Right lobe of liver (tissue), 6 donors: ENCODE data around the gene PEPD. TPM values are rescaled to one million over a fixed set of nuclear protein-coding genes. Genes with fewer than 3 reads are reported as not detected.

Experiments
- ATAC-seq, 4 donors: fragments of 200-7000 bp; cut with Tn5 transposase; one replicate each; pipeline ENCODE4 v1.9.1; 2020; ENCODE audit warnings: mild to moderate bottlenecking in 4 of 4, moderate library complexity in 4 of 4
- DNase-seq, 3 donors: peaks; one replicate each; pipeline ENCODE4 v3.0.0-alpha.2; 2020
- H3K27ac ChIP-seq, 3 donors: fragments of 200-600 bp; one replicate each; pipeline ENCODE4 v1.8.0; 2022
- H3K27me3 ChIP-seq, 2 donors: fragments of 200-600 bp; one replicate each; pipeline ENCODE4 v1.8.0; 2022
- H3K36me3 ChIP-seq, 4 donors: fragments of 200-600 bp; sonication (generic) in 1 of 4; one replicate each; pipeline versions ENCODE4 v1.5.1 to v1.8.0; 2017 to 2022; ENCODE audit warnings: control low read depth in 1 of 4
- H3K4me1 ChIP-seq, 4 donors: fragments of 200-600 bp; sonication (generic) in 1 of 4; one replicate each; pipeline versions ENCODE4 v1.5.1 to v1.8.0; 2017 to 2022; ENCODE audit warnings: control low read depth in 1 of 4
- H3K4me3 ChIP-seq, 3 donors: fragments of 200-600 bp; one replicate each; pipeline ENCODE4 v1.8.0; 2022
- H3K9me3 ChIP-seq, 4 donors: fragments of 200-600 bp; sonication (generic) in 1 of 4; one replicate each; pipeline versions ENCODE4 v1.5.1 to v1.8.0; 2017 to 2022; ENCODE audit warnings: control low read depth in 1 of 4
- POLR2A ChIP-seq: fragments of 450-650 bp; IDR thresholded peaks from one replicate; pipeline ENCODE4 v1.6.1; 2017; ENCODE audit warnings: antibody characterized with exemption, mild to moderate bottlenecking
- WGBS: methylation state at CpG from one replicate; pipeline ENCODE4 v1.1.6; 2018; ENCODE audit warnings: low coverage, low lambda C conversion rate; ENCODE audit not compliant: insufficient coverage; ENCODE audit errors: missing lambda C conversion rate; 5-methylcytosine and 5-hydroxymethylcytosine counted together
- intact Hi-C, 2 donors: fragments of 100-400 bp; cut with DNase I; formaldehyde crosslinking; loops; one replicate each; pipeline versions ENCODE4 v1.11.2 to v1.14.1; 2022
- total RNA-seq, 6 experiments: library from RNA; depleted of rRNA in 2 of 6; stranded (reverse); fragments of >200 nt in 2 of 6; fragmentation: NEBNext Ultra II Directional in 3 of 6; extraction: Animal tissue kit (Norgen Biotek cat#: 25700) in 3 of 6; gene quantifications; one replicate each; pipeline versions ENCODE4 v1.1.0 to v1.2.4, GENCODE V29; 2016 to 2023
- TF ChIP-seq, protein P1 (sequence below), 4 donors: fragments of 200-600 bp in 3 of 4; fragments of 450-650 bp in 1 of 4; IDR thresholded peaks; one replicate each; pipeline versions ENCODE4 v1.5.1 to v1.8.0; 2016 to 2022; ENCODE audit warnings: antibody characterized with exemption in 4 of 4, mild to moderate bottlenecking in 2 of 4
- donor health status: DM: no; HTN: yes; CAD: no.
- donor health status: DM: no; HTN: no; CAD: no.
- donor health status: DM: no; HTN: no; CAD: no.
- donor health status: DM: no; HTN: yes; CAD: no.
- donor health status: DM: no; HTN: yes; CAD: no.

The PEPD gene
- total RNA-seq, 6 experiments from 2014 or later, result 121 to 261 (median 167) TPM

DNA sequence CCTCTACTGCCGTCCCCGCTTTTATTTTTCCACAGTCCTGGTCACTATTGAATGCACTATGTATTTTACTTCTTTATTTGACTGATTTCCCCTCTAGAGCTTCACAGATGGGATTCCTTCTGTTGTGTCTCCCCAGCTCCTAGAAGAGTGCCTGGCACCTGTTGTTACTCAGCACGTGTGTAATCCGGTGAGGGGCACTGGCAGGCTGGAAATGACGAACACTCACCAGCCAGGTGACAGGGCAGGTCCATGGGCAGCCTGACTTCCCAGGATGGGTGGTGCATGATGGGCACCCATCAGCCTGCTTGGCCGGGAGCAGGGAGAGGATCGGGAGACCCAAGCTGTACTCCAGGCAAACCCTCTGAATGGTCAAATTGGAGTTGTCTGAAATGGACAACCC lies 80.9 kb downstream of the PEPD start:
- no peaks in the 10 kb centered on the region for H3K27me3 ChIP-seq
- H3K4me1 ChIP-seq, result peaks cover 0 to 40% (median 20%) of the 10 kb centered on the region in 4 donors
- ATAC-seq (no peak), DNase-seq (peak in 2 of 3 donors; percentile 32 to 42)
- H3K36me3 ChIP-seq, result peaks cover 0 to 6% (median 0%) of the 10 kb centered on the region in 4 donors
- no peak for TF ChIP-seq POLR2A
- TF ChIP-seq, protein P1, sequence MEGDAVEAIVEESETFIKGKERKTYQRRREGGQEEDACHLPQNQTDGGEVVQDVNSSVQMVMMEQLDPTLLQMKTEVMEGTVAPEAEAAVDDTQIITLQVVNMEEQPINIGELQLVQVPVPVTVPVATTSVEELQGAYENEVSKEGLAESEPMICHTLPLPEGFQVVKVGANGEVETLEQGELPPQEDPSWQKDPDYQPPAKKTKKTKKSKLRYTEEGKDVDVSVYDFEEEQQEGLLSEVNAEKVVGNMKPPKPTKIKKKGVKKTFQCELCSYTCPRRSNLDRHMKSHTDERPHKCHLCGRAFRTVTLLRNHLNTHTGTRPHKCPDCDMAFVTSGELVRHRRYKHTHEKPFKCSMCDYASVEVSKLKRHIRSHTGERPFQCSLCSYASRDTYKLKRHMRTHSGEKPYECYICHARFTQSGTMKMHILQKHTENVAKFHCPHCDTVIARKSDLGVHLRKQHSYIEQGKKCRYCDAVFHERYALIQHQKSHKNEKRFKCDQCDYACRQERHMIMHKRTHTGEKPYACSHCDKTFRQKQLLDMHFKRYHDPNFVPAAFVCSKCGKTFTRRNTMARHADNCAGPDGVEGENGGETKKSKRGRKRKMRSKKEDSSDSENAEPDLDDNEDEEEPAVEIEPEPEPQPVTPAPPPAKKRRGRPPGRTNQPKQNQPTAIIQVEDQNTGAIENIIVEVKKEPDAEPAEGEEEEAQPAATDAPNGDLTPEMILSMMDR (IDR thresholded peaks at IDR 0.05), result no peak
- WGBS, result 93% methylated on average over 4 of the region's 7 CpGs
- H3K9me3 ChIP-seq, result no peaks in the 10 kb centered on the region
- intact Hi-C loops, result no loop called here
- no peak overlapping the region for H3K4me3 ChIP-seq
- peak overlapping the region in 1 of 3 donors; percentile 8 for H3K27ac ChIP-seq

DNA sequence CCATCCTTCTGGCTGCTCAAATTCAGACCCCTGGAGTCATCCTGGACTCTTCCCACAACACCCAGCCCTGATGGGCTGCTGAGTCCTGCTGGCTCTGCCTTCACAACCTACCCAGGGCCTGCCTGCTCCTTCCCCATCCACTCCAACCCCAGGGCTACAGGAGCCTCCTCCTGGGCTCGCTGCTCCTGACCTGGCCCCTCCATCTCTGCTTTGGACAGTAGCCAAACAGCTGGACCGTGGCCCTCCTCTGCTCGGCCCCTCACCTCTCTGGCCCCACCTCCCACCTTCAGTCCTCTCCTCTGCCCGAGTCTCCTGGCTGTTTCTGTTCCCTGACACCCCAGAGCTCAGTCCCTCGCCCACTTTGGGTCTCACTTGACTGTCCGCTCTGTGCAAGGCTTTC lies 81.3 kb downstream of the PEPD start:
- DNase-seq (peak in 2 of 3 donors; percentile 42), ATAC-seq (no peak)
- Histone ChIP-seq H3K4me1 (peaks cover 0 to 40% (median 20%) of the 10 kb centered on the region in 4 donors), H3K27me3 (no peaks in the 10 kb centered on the region), H3K4me3 (no peak overlapping the region), H3K27ac (no peak overlapping the region), H3K9me3 (no peaks in the 10 kb centered on the region), H3K36me3 (peaks cover 0 to 8% (median 0%) of the 10 kb centered on the region in 4 donors)
- TF ChIP-seq, protein P1 (IDR thresholded peaks at IDR 0.05), result no peak
- no peak for TF ChIP-seq POLR2A
- intact Hi-C loops, result no loop called here
- WGBS, result 90% methylated on average over 6 of the region's 6 CpGs

DNA sequence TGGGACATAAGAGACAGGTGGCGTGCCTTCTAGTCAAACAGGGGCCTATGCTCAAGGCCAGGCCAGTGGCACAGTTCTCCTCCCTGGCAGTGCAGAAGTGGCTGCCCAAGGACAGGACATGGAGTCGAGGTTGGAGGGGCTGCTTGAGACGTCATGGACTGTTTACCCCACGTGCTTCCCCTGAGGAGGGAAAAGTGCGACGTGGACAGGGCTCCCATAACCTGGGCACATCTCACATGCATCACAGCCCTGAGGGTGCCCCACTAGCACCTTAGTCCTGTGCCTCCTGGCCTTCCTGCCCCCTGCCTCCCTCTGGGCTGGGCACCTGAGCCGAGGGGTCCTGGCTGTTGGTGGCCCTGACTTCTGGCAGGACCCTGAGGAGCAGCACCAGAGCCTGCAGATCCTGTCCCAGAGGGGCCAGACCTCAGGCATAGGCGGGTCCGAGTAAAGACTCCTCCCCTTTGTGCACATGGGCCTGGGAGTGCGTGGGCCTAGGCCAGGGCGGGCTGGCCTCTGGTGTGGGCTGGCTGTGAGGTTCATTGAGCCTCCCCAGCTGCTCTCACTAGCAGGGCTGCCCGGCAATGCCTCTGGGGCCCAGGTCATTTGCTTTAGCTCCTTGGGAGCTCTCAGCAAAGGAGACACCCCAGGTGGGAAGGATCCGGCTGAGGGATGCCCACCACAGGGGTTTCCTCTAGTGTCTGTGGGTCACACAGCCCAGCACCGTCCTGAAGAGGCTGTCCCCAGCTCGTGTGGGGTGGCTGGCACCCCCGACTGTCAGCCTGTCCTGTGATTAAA lies 82.4 kb downstream of the PEPD start:
- H3K4me1 ChIP-seq, result peaks cover 0 to 40% (median 20%) of the 10 kb centered on the region in 4 donors
- H3K27ac ChIP-seq, result peak overlapping the region in 2 of 3 donors; percentile 69 to 86
- DNase-seq (peak in 2 of 3 donors; percentile 46 to 47), ATAC-seq (peak in 1 of 4 donors; percentile 2)
- no peak for TF ChIP-seq POLR2A
- TF ChIP-seq, protein P1 (IDR thresholded peaks at IDR 0.05), result no peak
- H3K36me3 ChIP-seq, result peaks cover 0 to 8% (median 0%) of the 10 kb centered on the region in 4 donors
- H3K4me3 ChIP-seq, result no peak overlapping the region
- no peaks in the 10 kb centered on the region for H3K9me3 ChIP-seq
- no peaks in the 10 kb centered on the region for H3K27me3 ChIP-seq
- 87% methylated on average over 3 of the region's 16 CpGs for WGBS
- intact Hi-C loops, result no loop called here

DNA sequence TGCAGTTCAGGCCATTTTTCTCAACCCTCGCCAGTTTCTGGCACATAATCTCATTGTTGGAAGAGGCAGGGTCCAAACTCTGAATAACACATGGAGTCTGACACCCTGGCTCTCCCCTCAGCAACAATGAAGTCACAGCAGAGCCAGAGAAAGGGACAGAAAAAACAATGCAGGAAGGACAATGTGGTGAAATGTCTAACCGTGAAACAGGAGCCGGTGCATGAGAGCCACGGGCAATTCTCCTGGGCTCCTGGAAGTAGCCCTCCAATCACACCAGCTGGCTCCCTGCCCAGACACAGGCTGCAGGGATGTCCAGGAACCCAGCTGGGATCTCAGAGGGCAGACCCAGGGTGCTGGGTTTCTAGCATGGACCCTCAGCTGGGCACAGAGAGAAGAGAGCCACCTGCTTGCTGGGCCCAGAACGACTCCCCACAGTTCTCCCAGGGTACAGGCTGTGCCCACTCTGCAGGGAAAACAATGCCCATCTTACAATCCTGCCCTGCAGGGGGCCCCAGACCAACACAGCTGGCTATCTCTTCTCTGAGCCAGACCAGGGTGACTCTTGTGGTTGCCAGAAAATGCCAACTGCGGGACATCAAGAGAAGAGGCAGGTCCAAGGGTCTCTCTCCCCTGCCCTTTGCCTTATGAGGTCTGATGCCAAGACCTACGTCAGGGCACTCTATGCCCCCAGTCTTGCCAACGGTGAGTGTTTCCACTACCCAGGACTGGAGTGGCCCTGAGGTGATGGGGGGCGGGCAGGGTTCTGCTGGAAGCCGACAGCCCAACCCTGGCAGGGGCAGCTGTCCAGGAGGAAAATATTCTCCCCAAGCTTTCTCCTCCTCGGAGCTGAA lies 83.5 kb downstream of the PEPD start:
- intact Hi-C loops, result no loop called here
- no peak overlapping the region for H3K4me3 ChIP-seq
- TF ChIP-seq, protein P1 (IDR thresholded peaks at IDR 0.05), result peak; percentile 31 to 63 (median 49)
- TF ChIP-seq POLR2A, result no peak
- WGBS, result 42% methylated on average over 2 of the region's 11 CpGs
- H3K36me3 ChIP-seq, result peaks cover 0 to 5% (median 0%) of the 10 kb centered on the region in 4 donors
- H3K27me3 ChIP-seq, result no peaks in the 10 kb centered on the region
- ATAC-seq, result peak; percentile 87 to 88 (median 88)
- peaks cover 0 to 40% (median 20%) of the 10 kb centered on the region in 4 donors for H3K4me1 ChIP-seq
- peak overlapping the region in 2 of 3 donors; percentile 69 to 86 for H3K27ac ChIP-seq
- H3K9me3 ChIP-seq, result no peaks in the 10 kb centered on the region
- peak; percentile 63 to 94 (median 92) for DNase-seq
